ENCODE results near the gene CCBE1.

DNA sequence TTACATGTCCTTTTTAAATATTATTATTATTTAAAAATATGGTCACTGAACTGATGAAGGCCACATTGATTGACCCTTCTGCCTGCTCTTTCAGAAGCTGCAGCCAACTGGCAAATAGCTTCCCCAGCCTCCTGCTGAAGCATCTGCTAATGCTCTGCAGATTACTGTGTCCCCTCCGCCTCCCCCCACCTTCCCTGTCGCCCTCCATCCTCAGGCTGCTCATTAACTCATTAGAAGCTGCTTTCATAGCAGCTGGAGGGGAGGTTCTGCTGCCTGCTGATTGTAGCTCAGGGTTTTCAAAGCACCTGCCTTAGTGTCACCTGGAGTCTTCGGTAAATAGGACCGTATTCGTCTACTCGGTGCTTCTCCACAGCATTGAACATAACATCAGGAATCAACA, 313.4 kb downstream of the CCBE1 start:
- TF ChIP-seq ARNT (IDR thresholded peaks at IDR 0.05): no peak
- TF ChIP-seq PHB2 (IDR thresholded peaks at IDR 0.05; ENCODE audit: low read depth): no peak
- no peak for TF ChIP-seq BHLHE40 (IDR thresholded peaks at IDR 0.05; ENCODE audit: low read length)
- TF ChIP-seq MEF2D (tag; conservative IDR thresholded peaks at IDR 0.05; ENCODE audit: low read depth): no peak
- TF ChIP-seq NFIC (IDR thresholded peaks at IDR 0.05): no peak
- no peak for TF ChIP-seq SREBF2 (CRISPR knock-in tag; IDR thresholded peaks at IDR 0.05)
- no peak for TF ChIP-seq MAZ (CRISPR knock-in tag; conservative IDR thresholded peaks at IDR 0.05 in 1 of 2, IDR thresholded peaks at IDR 0.05 in 1 of 2)
